ENCODE measurements around the gene RTP3.

DNA sequence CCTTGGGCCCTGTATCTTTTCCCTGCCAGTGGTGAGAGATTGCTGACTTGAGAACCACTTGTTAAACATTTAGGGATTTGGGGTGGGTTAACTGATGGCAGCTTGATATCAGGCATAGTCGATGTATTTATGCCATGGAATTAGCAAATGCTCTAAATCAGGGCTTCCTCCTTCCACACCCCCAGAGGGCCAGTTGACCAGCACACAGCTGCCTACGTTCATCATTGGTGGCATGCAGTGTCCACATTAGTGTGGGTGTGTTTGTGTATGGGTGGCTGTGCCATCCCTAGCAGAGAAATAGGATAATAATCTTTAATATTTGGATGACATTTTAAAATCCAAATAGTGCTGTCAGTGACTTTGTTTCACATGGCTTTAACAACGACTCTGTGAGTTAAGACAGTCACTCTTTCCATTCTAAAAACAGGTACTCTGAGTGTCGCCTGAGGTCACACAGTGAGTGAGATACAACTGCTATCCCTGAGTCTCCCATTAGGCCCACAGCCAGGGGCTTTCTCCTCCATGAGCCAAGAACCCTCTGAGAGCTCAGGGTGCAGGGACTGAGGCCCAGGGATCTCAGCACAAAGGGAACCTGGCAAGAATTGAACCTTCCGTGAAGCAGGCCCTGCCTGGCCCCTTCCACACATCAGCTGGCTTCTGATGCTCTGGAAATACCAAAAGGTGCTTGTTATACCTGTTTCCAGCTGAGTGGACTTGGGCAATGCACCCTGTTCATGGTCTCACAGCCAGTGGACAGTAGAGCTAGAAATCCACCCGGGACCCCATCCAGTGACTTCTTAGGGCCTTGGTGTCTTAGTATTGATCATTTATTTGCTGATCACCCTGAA lies 28.8 kb upstream of the RTP3 start:
- TF ChIP-seq POLR2A (IDR thresholded peaks at IDR 0.05) (no peak), POLR2AphosphoS5 (IDR thresholded peaks at IDR 0.05) (no peak)
- TF ChIP-seq, protein P1, sequence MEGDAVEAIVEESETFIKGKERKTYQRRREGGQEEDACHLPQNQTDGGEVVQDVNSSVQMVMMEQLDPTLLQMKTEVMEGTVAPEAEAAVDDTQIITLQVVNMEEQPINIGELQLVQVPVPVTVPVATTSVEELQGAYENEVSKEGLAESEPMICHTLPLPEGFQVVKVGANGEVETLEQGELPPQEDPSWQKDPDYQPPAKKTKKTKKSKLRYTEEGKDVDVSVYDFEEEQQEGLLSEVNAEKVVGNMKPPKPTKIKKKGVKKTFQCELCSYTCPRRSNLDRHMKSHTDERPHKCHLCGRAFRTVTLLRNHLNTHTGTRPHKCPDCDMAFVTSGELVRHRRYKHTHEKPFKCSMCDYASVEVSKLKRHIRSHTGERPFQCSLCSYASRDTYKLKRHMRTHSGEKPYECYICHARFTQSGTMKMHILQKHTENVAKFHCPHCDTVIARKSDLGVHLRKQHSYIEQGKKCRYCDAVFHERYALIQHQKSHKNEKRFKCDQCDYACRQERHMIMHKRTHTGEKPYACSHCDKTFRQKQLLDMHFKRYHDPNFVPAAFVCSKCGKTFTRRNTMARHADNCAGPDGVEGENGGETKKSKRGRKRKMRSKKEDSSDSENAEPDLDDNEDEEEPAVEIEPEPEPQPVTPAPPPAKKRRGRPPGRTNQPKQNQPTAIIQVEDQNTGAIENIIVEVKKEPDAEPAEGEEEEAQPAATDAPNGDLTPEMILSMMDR (IDR thresholded peaks at IDR 0.05 in 8 of 11, conservative IDR thresholded peaks at IDR 0.05 in 3 of 11): no peak

Measured in spleen (tissue), 7 donors.